Psoas muscle (tissue), 8 donors: ENCODE measurements around the gene TMEM53. TPM values are rescaled to one million over a fixed set of nuclear protein-coding genes. Genes with fewer than 3 reads are reported as not detected.

Source experiments
- ATAC-seq, 4 donors: fragments of 200-7000 bp; cut with Tn5 transposase; one replicate each; pipeline ENCODE4 v1.9.1; 2020; ENCODE audit warnings: moderate library complexity in 3 of 4, mild to moderate bottlenecking in 2 of 4
- DNase-seq, 2 donors: peaks; one replicate each; pipeline ENCODE4 v3.0.0-alpha.2; 2020
- H3K27ac ChIP-seq: fragments of 200-600 bp; one replicate; pipeline ENCODE4 v1.8.0; 2022
- H3K27me3 ChIP-seq, 3 donors: fragments of 200-600 bp in 1 of 3; one replicate each; pipeline versions ENCODE4 v1.6.1 to v1.8.0; 2013 to 2022; ENCODE audit warnings: low read length in 2 of 3, mild to moderate bottlenecking in 2 of 3, moderate library complexity in 1 of 3; ENCODE audit not compliant: insufficient read depth in 3 of 3
- H3K36me3 ChIP-seq, 2 donors: fragments of 200-600 bp in 1 of 2; one replicate each; pipeline versions ENCODE4 v1.6.1 to v1.8.0; 2013 to 2022; ENCODE audit warnings: low read depth in 1 of 2, mild to moderate bottlenecking in 1 of 2, moderate library complexity in 1 of 2; ENCODE audit not compliant: insufficient read depth in 1 of 2
- H3K4me1 ChIP-seq: fragments of 200-600 bp; one replicate; pipeline ENCODE4 v1.8.0; 2022
- H3K4me3 ChIP-seq: fragments of 200-600 bp; one replicate; pipeline ENCODE4 v1.8.0; 2022; ENCODE audit warnings: mild to moderate bottlenecking
- H3K9me3 ChIP-seq: fragments of 200-600 bp; one replicate; pipeline ENCODE4 v1.8.0; 2022
- WGBS, 3 donors: extraction: QIAGEN DNeasy Blood & Tissue Kit; methylation state at CpG; one replicate each; pipeline versions ENCODE4 v1.1.6 to v1.1.7; 2013; 5-methylcytosine and 5-hydroxymethylcytosine counted together
- intact Hi-C, 2 donors: fragments of 100-400 bp; cut with DNase I; formaldehyde crosslinking; loops; one replicate each; pipeline versions ENCODE4 v1.11.0 to v1.14.2; 2022
- polyA plus RNA-seq, 3 donors: library from polyadenylated mRNA; stranded (reverse); fragments of 200-250 nt; gene quantifications; one replicate each; pipeline ENCODE4 v1.2.3, GENCODE V29; 2013
- total RNA-seq, 4 donors: library from RNA; stranded (reverse); fragmentation: NEBNext Ultra II Directional in 2 of 4; extraction: Animal tissue kit (Norgen Biotek cat#: 25700) in 2 of 4; gene quantifications; one replicate each; pipeline versions ENCODE4 v1.2.1 to v1.2.4, GENCODE V29; 2021 to 2023
- TF ChIP-seq, protein P1 (sequence below): fragments of 200-600 bp; IDR thresholded peaks from one replicate; pipeline ENCODE4 v1.8.0; 2022; ENCODE audit warnings: antibody characterized with exemption
- donor health status: healthy with polysubstance abuse.
- donor health status: DM: no; HTN: no; CAD: no; lungs with moderate emphysema.
- donor health status: Bipolar disorder and iron deficiency.
- donor health status: healthy.
- donor health status: DM: yes; HTN: yes; CAD: no.
- donor health status: DM: no; HTN: no; CAD: no.
- donor health status: DM: no; HTN: no; CAD: no.
- donor health status: DM: yes; HTN: yes; CAD: no.

TMEM53 gene
- total and polyA plus RNA-seq, 7 donors, result 2.4 to 7.7 (median 6.2) TPM

DNA sequence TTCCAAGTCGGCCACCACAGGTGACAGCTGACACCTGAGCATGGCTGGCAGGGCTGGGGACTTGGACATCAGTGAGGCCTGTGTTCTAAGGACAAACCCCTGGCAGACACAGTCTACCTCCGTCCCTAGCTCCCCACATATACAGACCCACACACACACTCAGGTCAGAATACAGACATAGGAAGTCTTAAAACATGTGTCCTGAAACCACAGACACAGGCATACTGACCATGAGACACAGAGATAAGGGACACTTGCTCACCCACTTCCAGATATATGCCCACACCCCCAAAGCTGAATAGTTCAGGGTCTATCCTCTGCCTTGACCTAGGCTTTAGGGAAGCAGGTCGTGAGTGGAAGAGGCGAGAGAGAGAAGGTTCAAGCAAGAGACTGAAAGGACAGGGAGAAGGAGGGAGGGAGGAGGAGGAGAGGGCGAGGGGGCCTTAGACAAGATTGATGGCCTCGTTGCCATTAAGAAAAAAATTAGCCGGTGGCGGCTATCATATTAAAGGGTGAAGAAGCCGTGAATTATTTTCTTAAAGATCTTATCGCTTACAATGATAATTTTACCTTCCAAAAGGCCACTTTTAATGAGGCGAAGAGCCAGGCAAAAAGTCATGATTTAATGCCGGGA lies 49.9 kb downstream of the TMEM53 start:
- ATAC-seq (peak in 3 of 4 donors; percentile 19 to 27 (median 20)), DNase-seq (no peak)
- Histone ChIP-seq H3K27me3 (no peaks in the 10 kb centered on the region), H3K4me1 (no peaks in the 10 kb centered on the region), H3K9me3 (no peaks in the 10 kb centered on the region), H3K36me3 (no peaks in the 10 kb centered on the region), H3K27ac (no peak overlapping the region), H3K4me3 (no peak overlapping the region)
- intact Hi-C loops, result no loop called here
- WGBS, 3 donors, result 79 to 85% (median 79%) methylated on average over 12 of the region's 12 CpGs
- TF ChIP-seq, protein P1, sequence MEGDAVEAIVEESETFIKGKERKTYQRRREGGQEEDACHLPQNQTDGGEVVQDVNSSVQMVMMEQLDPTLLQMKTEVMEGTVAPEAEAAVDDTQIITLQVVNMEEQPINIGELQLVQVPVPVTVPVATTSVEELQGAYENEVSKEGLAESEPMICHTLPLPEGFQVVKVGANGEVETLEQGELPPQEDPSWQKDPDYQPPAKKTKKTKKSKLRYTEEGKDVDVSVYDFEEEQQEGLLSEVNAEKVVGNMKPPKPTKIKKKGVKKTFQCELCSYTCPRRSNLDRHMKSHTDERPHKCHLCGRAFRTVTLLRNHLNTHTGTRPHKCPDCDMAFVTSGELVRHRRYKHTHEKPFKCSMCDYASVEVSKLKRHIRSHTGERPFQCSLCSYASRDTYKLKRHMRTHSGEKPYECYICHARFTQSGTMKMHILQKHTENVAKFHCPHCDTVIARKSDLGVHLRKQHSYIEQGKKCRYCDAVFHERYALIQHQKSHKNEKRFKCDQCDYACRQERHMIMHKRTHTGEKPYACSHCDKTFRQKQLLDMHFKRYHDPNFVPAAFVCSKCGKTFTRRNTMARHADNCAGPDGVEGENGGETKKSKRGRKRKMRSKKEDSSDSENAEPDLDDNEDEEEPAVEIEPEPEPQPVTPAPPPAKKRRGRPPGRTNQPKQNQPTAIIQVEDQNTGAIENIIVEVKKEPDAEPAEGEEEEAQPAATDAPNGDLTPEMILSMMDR, result no peak

DNA sequence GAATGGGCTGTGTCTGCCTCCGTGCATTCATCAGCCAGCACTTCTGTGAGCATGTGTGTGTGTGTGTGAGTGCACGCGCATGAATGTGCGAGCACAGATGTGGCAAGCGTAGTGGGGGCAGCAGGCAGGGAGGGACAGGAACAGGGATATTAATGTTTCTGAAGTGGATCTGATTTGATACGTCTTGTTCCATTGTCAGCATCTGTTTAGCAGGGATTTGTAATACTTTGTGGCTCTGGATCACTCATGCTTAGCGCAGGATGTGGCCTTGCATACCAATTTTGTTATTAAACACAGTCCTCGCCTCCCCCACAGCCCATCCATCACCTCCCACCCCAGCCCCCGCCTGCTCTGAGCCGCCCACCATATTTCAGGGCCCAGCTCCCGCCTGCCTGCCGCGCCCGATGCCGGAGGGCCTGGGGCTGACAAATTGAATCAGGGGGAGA lies 52.4 kb downstream of the TMEM53 start:
- DNase-seq (no peak), ATAC-seq (no peak)
- intact Hi-C loops, result no loop called here
- Histone ChIP-seq H3K4me3 (no peak overlapping the region), H3K4me1 (no peaks in the 10 kb centered on the region), H3K27ac (no peak overlapping the region), H3K36me3 (no peaks in the 10 kb centered on the region), H3K27me3 (peaks cover 0 to 8% (median 0%) of the 10 kb centered on the region in 3 donors), H3K9me3 (no peaks in the 10 kb centered on the region)
- TF ChIP-seq, protein P1, result no peak
- 93 to 94% (median 93%) methylated on average over 15 of the region's 15 CpGs for WGBS, 3 donors

DNA sequence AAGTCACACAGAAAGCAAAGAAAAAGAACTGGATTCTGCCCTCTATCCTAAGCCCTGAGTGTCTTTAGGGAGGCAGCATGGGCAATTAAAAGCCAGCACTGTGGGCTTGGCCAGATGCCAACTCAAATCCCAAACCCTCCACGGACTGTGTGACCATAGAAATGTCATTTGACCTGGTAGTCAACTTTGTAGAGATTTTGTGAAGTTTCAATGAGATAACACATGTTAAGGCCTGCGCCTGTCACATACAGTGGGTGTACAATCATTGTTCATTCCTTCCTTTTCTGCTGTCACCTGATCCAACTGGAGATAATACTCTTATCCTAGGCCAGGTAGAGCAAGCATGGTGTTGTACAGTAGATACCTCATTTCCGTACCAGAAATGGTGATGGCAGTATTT lies 54.2 kb downstream of the TMEM53 start:
- Histone ChIP-seq H3K27me3 (peaks cover 0 to 16% (median 2%) of the 10 kb centered on the region in 3 donors), H3K4me1 (no peaks in the 10 kb centered on the region), H3K27ac (no peak overlapping the region), H3K9me3 (no peaks in the 10 kb centered on the region), H3K4me3 (no peak overlapping the region), H3K36me3 (no peaks in the 10 kb centered on the region)
- TF ChIP-seq, protein P1, result no peak
- no peak for ATAC-seq
- intact Hi-C loops, result no loop called here
- 79 to 85% (median 79%) methylated on average over 3 of the region's 3 CpGs for WGBS, 3 donors
- DNase-seq, result no peak

DNA sequence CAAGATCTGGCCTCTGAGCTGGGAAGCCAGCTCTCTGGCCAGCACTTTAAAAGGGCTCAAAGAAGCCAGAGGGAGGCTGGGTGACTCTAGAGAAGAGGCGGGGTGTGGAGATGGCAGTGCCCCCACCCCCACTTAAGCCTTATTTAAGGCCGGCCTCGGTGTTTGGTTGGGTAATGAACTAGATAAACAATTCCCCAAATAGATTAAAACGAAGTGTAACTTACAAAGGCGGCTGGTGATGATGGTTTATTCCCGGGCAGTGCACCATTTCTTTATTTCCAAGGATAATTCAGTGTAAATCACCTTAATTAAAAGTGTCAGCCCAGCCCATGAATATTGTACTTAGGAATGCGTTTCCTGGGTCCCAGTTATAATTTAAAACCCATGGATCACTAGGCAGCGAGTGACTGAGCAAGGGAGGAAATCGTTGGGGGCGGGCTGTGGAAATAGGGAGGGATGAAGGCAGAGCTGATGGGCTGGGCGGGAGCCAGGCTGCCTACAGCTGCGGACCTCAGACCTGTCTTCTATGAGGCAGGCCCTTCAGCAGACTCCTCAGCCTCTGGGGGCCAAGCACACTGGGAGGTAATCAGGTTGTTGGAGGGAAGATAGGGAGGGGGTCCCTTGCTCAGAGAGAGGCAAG lies 54.9 kb downstream of the TMEM53 start:
- Histone ChIP-seq H3K4me3 (no peak overlapping the region), H3K27ac (no peak overlapping the region), H3K27me3 (peaks cover 0 to 16% (median 2%) of the 10 kb centered on the region in 3 donors), H3K9me3 (no peaks in the 10 kb centered on the region), H3K4me1 (no peaks in the 10 kb centered on the region), H3K36me3 (no peaks in the 10 kb centered on the region)
- no peak for ATAC-seq
- intact Hi-C loops, result no loop called here
- WGBS, 3 donors, result 69 to 72% (median 69%) methylated on average over 12 of the region's 12 CpGs
- peak in 1 of 2 donors; percentile 28 for DNase-seq
- TF ChIP-seq, protein P1, result no peak
